ENCODE data around the gene TEX264.

The TEX264 gene

GRCh38 chr3:51692980-51693395 is 21.9 kb downstream of the TEX264 start:
- Mint-ChIP-seq H3K9me3 (no peaks in the 10 kb centered on the region), H3K4me3 (no peak overlapping the region), H3K27ac (no peak overlapping the region), H3K27me3 (ENCODE audit: low read depth, poor library complexity) (peaks cover 2% of the 10 kb centered on the region), H3K4me1 (no peaks in the 10 kb centered on the region), H3K36me3 (ENCODE audit: low read depth) (peaks cover 4% of the 10 kb centered on the region)
- TF ChIP-seq, protein P1, sequence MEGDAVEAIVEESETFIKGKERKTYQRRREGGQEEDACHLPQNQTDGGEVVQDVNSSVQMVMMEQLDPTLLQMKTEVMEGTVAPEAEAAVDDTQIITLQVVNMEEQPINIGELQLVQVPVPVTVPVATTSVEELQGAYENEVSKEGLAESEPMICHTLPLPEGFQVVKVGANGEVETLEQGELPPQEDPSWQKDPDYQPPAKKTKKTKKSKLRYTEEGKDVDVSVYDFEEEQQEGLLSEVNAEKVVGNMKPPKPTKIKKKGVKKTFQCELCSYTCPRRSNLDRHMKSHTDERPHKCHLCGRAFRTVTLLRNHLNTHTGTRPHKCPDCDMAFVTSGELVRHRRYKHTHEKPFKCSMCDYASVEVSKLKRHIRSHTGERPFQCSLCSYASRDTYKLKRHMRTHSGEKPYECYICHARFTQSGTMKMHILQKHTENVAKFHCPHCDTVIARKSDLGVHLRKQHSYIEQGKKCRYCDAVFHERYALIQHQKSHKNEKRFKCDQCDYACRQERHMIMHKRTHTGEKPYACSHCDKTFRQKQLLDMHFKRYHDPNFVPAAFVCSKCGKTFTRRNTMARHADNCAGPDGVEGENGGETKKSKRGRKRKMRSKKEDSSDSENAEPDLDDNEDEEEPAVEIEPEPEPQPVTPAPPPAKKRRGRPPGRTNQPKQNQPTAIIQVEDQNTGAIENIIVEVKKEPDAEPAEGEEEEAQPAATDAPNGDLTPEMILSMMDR (IDR thresholded peaks at IDR 0.05), result no peak
- no peak for DNase-seq

DNA sequence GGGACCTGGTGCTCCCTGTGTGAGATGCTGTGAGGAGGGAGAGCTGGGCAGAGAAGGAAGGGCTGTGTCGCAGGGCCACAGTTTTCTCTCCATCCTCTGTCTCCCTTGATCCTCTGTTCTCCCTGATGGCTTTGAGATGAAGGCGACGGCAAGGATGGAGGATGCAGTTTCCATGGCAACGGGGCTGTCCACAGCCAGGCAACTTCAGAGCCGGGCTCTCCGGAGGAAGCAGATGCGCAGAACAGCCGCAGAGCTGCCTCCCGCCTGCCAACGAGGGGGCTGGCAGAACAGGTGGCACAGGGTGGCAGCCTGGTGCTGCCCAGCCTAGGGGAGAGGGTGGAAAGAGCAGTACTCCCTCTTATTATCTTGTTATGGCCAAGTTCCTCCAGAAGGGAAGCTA is 25.9 kb downstream of the TEX264 start:
- Mint-ChIP-seq H3K4me3 (no peak overlapping the region), H3K4me1 (no peaks in the 10 kb centered on the region), H3K36me3 (ENCODE audit: low read depth) (peaks cover 7% of the 10 kb centered on the region), H3K9me3 (no peaks in the 10 kb centered on the region), H3K27ac (no peak overlapping the region), H3K27me3 (ENCODE audit: low read depth, poor library complexity) (peaks cover 2% of the 10 kb centered on the region)
- DNase-seq, result no peak
- TF ChIP-seq, protein P1 (IDR thresholded peaks at IDR 0.05), result no peak

DNA sequence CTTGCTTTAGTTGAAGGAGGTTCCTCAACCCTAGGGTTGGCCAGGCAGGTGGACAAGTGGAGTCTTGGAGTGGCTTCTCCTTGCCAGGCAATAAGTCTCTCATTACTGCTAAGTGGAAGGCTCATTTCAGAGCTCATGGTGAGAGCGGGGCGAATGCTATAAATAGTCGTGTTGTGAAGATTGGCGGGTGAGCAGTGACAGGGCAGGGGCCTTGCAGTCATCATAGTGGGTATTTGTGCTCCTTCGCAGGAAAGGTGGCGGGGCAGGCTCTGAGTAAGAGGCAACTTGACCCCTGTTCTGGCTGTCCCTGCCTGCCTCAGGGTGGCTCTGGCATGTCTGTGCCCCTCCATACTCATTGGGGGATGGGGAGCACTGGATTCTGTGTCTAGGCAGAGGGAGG is 27.2 kb downstream of the TEX264 start:
- Mint-ChIP-seq H3K4me3 (no peak overlapping the region), H3K27ac (no peak overlapping the region), H3K9me3 (no peaks in the 10 kb centered on the region), H3K36me3 (ENCODE audit: low read depth) (peaks cover 7% of the 10 kb centered on the region), H3K27me3 (ENCODE audit: low read depth, poor library complexity) (peaks cover 2% of the 10 kb centered on the region), H3K4me1 (peaks cover 3% of the 10 kb centered on the region)
- TF ChIP-seq, protein P1 (IDR thresholded peaks at IDR 0.05), result no peak
- DNase-seq, result no peak

DNA sequence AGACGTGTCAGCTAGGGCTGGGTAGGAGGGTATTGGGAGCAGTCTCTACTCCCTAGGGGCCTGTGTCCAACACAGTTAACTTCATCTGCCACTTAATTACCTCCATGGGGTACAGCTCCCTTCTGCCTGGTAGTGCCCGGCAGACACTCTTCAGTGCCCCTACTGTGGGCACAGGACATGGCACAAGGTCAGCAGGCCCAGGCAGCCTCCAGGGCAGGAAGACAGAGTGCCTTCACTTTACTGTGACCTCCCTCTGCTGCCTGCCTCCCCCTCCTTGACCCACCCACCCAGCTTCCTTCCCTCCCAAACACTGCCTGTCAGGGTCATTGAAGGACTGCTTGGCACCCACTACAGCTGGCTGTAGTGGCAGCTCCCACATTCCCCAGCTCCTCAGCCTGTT is 29.4 kb downstream of the TEX264 start:
- peaks cover 15% of the 10 kb centered on the region for H3K4me1 Mint-ChIP-seq
- no peaks in the 10 kb centered on the region for H3K9me3 Mint-ChIP-seq
- H3K36me3 Mint-ChIP-seq (ENCODE audit: low read depth), result peaks cover 7% of the 10 kb centered on the region
- H3K27ac Mint-ChIP-seq, result no peak overlapping the region
- TF ChIP-seq, protein P1 (IDR thresholded peaks at IDR 0.05), result no peak
- DNase-seq, result no peak
- H3K27me3 Mint-ChIP-seq (ENCODE audit: low read depth, poor library complexity), result peaks cover 2% of the 10 kb centered on the region
- H3K4me3 Mint-ChIP-seq, result no peak overlapping the region

- H3K9me3 Mint-ChIP-seq, result no peaks in the 10 kb centered on the region
- TF ChIP-seq, protein P1 (IDR thresholded peaks at IDR 0.05), result no peak
- H3K36me3 Mint-ChIP-seq (ENCODE audit: low read depth), result peaks cover 7% of the 10 kb centered on the region
- peaks cover 9% of the 10 kb centered on the region for H3K27me3 Mint-ChIP-seq (ENCODE audit: low read depth, poor library complexity)
- H3K27ac Mint-ChIP-seq, result no peak overlapping the region
- DNase-seq, result no peak
- H3K4me1 Mint-ChIP-seq, result peaks cover 16% of the 10 kb centered on the region
- H3K4me3 Mint-ChIP-seq, result no peak overlapping the region
Observed at GRCh38 chr3:51702156-51702555, 31.1 kb downstream of the TEX264 start.

- TF ChIP-seq, protein P1 (IDR thresholded peaks at IDR 0.05), result no peak
- Mint-ChIP-seq H3K9me3 (no peaks in the 10 kb centered on the region), H3K4me3 (no peak overlapping the region), H3K4me1 (peaks cover 22% of the 10 kb centered on the region), H3K36me3 (ENCODE audit: low read depth) (peaks cover 7% of the 10 kb centered on the region), H3K27ac (no peak overlapping the region), H3K27me3 (ENCODE audit: low read depth, poor library complexity) (peaks cover 19% of the 10 kb centered on the region)
- DNase-seq, result no peak
Observed at GRCh38 chr3:51703068-51703760, 32.2 kb downstream of the TEX264 start.
